IPS-NIHi11 (cell line): ENCODE measurements around the gene TNFRSF21.
"Not testable (repeated sequence)": the region's sequence is repeated elsewhere in the genome, so short reads cannot be mapped to it uniquely, and the experiment has no call there.

Source experiments
- DNase-seq: peaks from one replicate; pipeline ENCODE4 v3.0.0; 2012; ENCODE audit warnings: mixed read lengths, low spot score

TNFRSF21 gene

DNA sequence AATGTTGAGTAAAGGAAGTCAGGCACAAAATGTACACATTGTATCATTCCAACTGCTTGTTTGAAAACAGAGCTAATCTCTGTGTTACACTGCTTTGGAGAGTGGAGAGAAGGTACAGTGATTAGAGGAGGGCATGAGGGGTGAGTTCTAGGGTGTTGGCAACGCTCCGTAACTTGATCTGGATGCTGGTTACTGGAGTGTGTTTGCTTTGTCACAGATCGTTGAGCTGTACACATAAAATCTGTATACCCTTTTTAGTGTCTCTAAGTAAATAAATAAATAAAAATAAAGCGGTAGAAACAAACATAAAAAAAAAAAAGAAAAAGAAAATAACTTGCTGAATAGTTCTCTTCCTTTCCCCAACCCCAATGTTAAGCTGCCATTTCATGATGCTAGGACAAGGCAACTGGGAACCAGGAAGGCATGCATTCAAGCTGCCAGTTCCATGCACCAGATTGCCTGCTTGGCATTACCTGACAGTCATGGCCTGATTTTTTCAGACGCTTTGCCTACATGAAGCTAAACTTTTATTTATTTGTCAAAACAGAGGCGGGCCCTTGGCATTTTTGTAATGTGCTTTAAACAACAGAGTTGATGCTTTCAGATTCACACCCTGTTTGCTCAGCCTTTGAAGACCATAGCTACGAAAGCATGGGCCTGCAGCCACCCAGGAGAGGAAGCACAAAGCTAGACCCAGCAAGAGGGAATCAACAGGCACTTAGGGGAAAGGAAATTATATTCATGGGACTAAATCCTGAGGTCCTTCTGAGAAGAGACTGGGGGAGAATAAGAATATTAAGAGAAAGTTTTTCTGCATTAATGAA lies 21.2 kb downstream of the TNFRSF21 start:
- peak; percentile 21 for DNase-seq

DNA sequence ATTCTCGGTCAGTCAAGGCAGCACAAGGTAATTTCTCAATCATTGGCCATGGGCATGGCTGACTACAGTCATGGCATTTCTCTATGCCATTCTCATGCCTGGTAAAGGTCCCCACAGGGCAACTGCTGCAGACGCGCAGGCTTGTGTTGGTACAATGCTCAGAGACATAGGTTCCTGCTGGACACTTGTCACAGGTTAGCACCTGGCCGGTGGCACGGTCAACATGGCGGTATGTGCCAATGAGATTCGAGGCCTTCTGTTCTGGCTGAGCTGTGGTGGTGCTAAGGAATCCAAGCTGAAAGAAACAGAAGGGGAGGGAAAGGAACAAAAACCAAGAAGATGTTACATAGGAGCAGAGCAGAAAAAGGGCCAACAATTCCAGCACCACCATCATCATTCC lies 23.4 kb downstream of the TNFRSF21 start:
- DNase-seq: no peak

DNA sequence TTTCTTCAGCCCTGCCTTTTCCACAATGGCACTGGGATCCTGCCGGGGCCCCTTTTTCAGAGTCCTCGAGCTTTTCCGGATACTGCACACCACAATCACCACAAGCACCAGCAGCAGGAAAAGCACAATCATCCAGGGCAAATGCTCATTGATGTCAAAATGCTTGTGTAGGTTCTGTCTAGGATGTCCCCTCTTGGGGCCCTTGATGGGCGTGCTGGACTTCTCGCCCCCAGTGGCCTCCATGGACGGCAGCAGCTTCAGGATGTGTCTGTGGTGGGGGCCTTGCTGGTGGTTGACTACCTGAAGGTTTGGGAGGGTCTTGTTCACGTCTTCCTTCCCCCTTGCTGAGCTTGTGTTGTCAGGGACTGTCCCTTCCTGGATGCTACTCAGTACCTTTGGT lies 25.7 kb downstream of the TNFRSF21 start:
- no peak for DNase-seq

DNA sequence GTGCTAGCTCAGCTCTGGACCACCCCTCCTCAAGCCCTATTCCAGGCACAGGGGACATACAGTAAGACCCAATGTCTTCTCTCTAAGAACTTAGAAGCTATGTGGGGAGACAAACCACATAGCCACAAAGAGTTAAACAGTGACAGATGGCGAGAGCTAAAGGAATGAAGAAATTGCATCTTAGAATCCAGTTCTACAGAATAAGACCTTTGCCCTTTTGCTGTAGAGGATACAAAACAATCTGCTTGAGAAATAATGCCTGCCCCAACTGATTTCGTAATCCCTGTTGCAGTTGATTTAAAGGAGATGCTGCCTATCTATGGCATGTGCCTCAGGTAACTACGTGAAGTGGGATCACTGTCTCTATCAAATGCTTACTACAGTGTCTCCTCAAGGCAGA lies 31.2 kb downstream of the TNFRSF21 start:
- DNase-seq: no peak

DNA sequence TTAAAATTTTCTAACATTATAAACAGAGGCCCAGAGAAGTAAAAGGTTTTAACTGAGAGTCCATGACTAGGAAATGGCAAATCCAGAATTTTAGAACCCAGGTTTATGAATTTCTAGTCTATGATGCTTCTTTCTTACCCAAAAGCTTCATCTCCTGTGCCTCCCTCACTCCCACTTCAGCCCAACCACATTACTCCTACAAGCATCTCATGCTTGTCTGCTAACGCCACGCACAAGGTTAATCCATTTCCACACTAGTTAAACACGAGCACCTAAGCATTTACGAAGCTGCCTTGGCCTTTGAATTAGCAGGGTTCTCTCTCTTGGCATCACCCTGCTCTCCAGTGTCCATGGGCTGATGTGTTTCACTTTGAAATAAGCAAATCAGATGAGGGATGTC lies 32.0 kb downstream of the TNFRSF21 start:
- no peak for DNase-seq

DNA sequence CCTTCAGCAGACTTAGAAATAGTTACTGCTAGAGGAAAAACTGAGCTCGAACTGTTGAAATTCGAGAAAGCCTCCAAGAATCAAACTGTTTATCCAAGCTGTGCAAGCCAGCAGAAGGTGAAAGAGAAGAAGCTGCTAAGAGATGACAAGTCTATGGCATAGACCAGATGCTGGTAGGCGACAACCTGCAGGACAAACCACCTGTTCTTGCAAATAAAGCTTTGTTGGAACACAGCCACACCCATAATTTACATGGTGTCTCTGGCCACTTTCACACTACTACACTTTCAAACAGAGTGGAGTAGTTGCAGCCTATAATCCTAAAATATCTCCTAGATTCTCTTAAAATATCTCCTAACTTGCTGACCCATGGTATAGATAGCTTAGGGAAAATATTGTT lies 33.3 kb downstream of the TNFRSF21 start:
- no peak for DNase-seq

DNA sequence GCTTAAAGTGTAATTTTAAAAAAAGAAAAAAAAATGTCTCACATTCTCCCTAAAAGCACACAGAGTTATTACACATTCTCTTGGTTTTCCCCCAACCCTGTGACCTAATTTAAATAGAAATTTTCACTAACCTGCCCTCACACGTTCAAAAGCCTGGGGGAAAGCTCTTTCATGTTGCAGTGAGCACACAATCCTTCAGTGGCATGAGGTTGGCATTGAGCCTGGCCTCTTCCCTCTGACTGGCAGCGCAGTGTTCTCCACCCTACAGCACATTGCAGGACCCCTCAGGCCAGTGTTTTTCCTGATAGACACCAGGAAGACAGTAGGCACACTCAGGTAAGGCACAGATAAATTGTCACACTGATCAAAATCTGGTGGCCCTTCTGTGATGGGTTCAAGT lies 34.1 kb downstream of the TNFRSF21 start:
- DNase-seq: no peak

DNA sequence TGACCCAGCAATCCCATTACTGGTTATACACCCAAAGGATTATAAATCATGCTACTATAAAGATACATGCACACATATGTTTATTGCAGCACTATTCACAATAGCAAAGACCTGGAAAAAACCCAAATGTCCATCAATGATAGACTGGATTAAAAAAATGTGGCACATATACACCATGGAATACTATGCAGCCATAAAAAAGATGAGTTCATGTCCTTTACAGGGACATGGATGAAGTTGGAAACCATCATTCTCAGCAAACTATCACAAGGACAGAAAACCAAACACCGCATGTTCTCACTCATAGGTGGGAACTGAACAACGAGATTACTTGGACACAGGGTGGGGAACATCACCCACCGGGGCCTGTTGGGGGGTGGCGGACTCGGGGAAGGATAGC lies 34.6 kb downstream of the TNFRSF21 start:
- DNase-seq: not testable (repeated sequence)

DNA sequence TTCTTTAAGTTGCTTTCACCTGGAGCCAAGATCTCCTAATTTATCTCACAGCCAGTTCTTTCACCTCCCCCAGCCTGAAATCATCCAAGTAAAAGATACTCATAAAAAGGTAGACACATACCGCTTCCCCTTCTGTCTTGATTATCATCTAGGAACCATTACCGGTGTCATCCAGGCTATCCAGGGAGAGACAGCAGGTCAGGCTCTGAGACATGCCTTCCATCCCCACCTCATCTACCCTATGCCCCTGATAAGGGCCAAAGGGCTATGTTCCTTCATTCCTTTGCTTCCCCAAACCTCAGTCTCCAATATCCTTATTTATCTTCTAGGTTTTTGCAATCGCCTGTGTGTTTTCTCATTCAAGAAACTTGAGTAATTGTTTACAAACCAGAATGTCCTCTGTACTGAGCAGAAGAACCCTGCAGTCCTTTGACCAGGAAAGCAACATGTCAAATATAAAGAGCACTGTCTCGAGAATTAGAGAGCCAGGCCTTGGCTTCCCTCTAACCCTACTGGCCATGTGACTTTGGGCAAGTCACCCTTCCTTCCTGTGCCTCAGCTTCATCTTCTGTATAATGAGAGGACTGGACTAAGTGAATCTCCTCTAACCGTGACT lies 41.0 kb downstream of the TNFRSF21 start:
- no peak for DNase-seq

DNA sequence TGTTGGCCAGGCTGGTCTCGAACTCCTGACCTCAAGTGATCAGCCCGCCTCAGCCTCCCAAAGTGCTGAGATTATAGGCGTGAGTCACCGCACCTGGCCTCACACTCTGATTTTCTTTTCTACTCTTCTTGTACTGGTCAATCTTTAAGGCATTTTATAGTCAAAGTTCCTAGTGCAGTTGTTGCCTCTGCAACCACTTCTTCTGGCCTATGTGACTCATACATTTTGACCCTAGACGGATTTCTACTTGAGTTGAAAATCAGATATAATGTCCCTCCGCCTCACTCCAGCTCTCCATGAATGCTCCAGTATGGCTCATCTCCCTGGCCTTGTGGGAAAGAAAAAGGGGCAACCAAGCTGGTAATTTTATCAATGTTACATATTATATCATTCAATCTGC lies 42.4 kb downstream of the TNFRSF21 start:
- DNase-seq: no peak

DNA sequence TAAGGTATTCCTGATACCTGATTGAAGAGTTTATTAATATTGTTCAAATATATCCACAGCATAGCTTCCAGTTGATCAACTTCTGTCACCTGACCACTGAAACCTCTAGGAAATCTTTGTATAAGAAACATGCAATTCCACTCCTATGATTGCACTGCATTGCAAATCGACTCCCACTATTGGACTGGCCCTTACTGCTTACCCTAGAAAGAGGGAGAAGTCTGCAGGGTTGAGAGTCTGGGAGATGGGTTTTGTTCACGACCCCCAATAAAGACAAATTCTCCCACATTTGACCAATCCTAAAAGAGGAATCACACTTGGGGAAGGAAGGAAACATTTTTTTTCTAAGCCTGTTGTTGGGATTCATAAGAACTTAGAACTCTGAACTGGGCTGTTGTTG lies 43.7 kb downstream of the TNFRSF21 start:
- DNase-seq: no peak

DNA sequence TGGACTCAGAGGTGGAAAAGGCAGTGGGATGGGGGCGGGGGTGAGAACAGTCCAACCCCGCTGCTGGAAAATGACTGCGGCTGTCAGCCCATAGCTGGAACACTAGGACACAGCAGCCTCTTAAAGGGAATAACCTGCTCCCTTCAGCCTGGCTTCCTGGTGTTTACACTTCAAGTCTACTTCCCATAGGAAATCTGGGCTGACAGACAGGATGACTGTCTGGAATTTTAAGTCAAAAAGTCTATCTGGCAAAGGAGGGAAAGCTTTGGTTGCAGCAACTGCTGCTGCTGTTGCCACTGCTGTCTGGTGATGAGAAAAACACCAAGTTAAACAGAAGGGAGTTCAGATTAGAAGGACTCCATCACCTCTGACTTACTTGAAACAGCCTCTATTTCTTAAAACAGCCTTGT lies 44.9 kb downstream of the TNFRSF21 start:
- no peak for DNase-seq

DNA sequence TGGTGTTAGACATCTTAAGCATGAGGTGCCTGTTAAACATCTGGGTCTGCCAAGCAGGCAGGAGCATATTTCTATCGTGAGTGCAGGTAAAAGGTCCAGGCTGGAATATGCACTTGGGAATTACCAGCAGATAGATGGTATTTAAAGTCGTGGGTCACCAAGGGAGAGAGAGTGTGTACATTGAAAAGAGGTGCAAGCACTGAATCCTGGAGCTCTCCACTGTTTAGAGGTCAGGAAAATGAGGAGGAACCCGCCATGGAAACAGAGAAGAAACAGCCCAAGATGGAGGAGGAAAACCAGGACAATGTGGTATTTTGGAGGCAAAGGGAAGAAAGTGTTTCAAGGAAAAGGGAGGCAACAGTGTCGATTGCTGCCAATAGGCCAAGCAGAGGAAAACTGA lies 46.4 kb downstream of the TNFRSF21 start:
- no peak for DNase-seq

DNA sequence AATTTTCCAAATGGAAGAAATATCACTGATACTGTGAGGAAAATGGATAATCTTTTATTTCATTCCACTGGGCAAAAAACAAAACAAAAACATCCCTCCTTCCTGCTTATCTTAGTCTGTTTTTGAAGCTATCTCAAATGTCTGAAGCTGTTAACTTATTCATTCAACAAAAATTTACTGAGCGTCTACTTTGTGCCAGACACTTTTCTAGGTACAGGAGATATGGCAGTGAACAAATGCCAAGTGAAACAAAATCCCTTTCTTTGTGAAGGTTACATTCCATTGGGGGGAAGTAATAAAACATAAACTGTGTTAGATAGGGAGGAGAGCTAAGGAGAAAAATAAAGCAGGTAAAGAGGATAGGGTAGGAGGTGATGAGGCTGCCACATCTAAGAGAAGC lies 47.5 kb downstream of the TNFRSF21 start:
- DNase-seq: no peak

DNA sequence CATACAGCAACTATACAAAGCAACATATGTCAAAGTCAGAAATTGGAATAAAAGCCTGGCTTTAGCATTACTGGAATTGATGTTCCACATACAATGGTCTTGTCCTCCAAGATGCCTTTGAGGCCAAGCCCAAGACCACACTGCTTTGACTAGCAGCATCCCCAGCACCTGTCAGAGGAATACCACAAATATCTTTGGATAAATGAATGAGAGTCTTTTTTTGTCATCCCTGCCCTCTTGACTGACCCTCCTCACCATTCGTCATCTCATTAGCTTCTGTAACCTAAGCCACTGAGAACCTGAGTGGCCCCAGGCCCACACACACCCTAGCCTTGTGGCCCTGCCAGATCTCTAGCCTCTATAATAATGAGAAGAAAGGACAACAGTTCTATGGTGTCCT lies 48.5 kb downstream of the TNFRSF21 start:
- no peak for DNase-seq

DNA sequence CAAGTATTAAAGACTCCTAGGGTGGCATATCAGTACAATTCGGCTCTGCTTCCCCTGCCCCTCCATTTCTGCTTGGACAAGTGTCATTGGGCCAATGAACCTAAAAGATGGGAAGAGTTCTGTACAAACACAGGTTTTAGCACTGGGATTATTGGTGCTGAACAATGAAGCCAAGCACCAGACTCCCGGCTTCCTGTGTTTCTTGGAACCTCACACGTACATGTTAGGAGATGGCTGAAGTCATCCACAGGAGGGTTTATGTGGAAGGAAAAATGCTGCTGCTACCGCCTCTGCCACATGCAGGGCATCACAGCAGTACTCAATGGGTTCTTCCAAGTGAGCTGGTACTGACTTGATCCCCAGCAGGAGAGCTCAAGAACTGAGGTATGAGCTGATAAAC lies 49.7 kb downstream of the TNFRSF21 start:
- no peak for DNase-seq

DNA sequence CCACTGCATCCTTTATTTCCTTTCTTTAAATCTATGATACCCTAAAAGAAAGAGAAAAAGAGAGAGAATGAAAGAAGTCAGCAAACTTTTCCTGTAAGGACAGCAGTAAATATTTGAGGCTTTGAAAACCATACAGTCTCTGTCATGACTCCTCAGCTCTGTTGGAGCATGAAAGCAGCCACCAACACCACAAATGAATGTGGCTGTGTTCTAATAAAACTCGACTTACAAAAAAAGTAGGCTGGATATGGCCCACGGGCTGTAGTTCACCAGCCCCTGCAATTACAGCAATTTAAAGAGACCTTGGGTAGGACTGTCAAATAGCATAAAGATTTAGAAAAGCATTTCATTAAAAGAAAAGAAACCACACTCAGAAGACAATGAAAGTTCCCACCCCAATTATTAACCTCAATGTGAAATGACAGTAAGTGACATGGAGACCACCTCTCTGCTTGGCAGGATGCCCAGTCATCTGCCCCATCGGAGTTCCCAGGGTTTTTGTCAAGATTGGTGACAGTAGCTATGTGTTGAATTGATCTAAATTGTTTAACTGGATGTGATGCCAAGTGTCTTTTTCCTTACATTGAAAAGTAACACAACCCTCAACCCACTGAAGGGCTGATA lies 50.9 kb downstream of the TNFRSF21 start:
- no peak for DNase-seq

DNA sequence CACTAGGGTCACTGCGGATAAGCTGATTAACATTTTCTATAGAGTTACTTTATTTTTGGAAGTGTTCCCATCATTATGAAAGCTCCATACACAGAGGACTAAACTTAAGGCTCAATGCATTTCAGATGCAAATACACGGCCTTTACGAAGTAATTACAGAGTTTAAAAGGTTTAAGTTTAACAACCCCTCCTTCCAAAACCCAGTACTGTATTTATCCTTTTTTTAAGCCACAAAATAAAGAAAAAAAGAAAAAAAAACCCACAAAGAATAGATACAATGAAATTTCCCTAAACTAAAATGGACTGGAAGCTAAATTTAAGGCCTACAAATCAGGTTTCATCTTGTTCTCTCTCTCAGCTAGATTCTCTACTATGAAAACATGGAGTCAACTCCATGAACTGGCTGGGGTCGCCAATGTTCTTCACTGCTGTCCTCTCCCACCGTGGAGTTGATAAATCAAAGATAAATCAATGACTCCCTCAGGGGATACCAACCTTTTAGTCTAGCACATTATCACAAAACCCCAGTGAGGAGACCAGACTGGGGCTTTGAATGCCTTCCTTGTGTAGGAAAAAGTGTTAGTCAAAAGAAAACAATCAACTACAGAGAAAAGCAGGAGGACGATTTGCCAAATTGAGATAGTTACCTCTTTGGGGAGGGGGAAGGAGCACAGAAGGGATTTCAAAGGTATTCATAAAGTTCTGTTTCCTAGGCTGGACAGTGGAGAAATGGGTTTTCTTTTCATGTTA lies 52.5 kb downstream of the TNFRSF21 start:
- DNase-seq: no peak

DNA sequence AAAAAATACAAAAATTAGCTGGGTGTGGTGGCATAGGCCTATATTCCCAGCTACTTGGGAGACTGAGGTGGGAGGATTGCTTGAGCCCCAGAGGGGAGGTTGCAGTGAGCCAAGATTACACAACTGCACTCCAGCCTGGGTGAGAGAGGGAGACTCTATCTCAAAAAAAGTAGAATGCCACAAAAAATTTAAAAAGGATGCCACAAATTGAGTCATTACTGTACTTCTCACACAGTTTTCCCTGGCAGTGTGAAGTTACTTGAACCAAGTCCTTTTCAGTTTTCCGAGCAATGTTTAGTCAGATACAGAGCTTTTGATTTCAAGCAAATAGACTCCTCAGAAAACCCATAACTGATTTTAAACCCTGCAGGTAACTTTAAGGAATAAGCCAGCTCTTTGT lies 53.3 kb downstream of the TNFRSF21 start:
- no peak for DNase-seq

DNA sequence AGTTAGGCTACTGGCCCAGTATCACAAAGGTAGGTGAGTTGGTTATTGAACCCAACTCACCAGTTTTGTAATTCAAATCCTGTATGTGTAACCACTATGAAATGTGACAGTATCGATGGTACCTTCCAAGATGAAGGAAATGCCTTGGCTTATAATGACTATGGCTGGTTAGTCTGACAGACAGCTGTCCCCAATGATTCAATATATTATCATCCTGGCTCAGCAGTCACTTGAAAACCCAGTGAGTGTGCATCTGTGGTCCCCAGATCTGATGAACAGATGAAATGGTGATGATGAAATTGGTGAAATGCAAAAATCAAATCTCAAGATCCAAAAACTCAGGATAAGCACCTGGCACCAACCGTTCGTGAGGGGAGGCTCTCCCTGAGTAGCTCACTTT lies 54.8 kb downstream of the TNFRSF21 start:
- no peak for DNase-seq

DNA sequence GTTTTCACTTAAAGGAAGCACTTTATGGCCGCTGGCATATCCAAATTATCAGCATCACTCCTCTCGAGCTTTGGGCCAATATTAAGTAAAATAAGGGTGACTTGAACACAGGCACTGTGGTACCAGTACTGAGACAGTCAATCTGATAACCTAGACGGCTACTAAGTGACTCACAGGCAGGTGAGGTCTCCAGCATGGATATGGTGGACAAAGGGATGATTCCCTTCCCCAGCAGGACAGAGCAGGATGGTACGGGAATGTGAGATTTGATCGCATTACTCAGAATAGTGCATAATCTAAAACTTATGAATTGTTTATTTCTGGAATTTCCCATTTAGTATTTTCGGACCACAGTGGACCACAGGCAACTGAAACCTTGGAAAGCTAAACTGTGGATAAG lies 55.7 kb downstream of the TNFRSF21 start:
- no peak for DNase-seq

DNA sequence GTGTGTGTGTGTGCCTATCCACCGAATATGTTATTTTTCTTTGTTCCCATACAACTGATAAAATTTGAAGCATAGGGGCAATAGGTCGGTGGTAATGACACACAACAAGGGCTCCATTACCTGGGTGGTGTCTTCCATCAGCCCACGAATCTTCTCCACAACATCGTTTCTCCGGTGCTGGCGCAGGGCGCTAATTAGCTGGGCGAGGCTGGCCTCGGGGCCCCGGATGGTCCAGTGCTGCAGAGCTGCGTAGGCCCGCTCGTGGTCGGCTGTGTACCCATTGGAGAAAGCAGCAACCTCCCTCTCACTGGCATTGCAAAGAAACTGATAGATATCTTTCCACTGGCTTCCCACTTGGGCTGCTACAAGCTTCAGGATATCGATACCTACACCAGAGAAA lies 56.6 kb downstream of the TNFRSF21 start:
- no peak for DNase-seq

DNA sequence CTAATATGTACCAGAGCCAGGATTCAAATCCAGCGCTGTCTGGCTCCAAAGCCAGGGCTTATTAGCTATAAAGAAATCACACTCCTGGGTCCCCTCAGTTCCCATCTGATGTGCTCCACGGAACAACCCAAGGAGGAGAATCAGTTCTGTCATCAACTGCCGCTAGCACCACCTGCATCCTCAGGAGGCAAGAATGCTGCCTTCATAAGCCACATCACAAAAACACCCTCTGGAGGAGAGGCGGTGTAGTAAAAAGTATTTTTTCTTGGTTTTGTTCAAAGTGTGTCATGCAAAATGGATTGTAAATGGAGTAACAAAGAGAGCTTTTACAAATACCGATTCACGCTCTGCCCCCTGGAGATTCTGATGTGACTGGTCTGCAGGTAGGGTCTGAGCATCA lies 57.1 kb downstream of the TNFRSF21 start:
- no peak for DNase-seq
